ENCODE results near the gene KARS1. TPM values are rescaled to one million over a fixed set of nuclear protein-coding genes. Genes with fewer than 3 reads are reported as not detected.

KARS1 gene
- polyA plus RNA-seq, 1 donor from 2014 or later = 151 TPM

DNA sequence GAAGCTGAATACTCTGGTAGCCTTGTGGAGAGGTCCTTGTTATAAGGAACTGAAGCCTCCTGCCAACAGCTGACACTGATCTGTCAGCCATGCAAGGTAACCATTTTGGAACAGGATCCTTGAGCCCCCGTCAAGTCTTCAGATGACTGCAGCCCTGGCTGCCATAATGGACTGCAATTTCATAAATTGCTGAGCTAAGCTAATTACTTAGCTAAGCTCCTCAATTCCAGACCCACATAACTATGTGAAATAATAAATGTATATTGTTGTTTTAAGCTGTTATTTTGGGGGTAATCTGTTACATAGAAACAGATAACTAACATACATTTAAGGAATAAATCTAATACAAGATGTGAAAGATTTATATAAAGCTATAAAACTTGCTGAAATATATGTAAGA is 41.0 kb downstream of the KARS1 start:
- Histone ChIP-seq H3K79me2 (replicated peaks; ENCODE audit: insufficient read depth, low read length) (no peaks in the 10 kb centered on the region), H3K36me3 (ENCODE audit: insufficient read depth, low read length) (peaks cover 16% of the 10 kb centered on the region), H3F3A (ENCODE audit: insufficient read depth, low read length, poor library complexity, severe bottlenecking) (no peaks in the 10 kb centered on the region), H3K9me2 (ENCODE audit: insufficient read depth, low read length) (no peaks in the 10 kb centered on the region), H3K4me3 (ENCODE audit: low read length) (no peak overlapping the region), H2AFZ (ENCODE audit: low read depth, low read length) (no peak overlapping the region), H3K4me2 (ENCODE audit: low read length) (no peak overlapping the region), H4K20me1 (ENCODE audit: insufficient read depth) (no peaks in the 10 kb centered on the region), H3K27me3 (ENCODE audit: insufficient read depth, low read depth, low read length) (no peaks in the 10 kb centered on the region), H3K27ac (ENCODE audit: low read length) (no peak overlapping the region), H3K9me3 (ENCODE audit: low read length) (peaks cover 3% of the 10 kb centered on the region), H3K9ac (ENCODE audit: low read length) (no peak overlapping the region)
- TF ChIP-seq EZH2 (IDR thresholded peaks at IDR 0.05; ENCODE audit: borderline replicate concordance, insufficient read depth, low read length, poor library complexity, severe bottlenecking) = no peak
- TF ChIP-seq, protein P1, sequence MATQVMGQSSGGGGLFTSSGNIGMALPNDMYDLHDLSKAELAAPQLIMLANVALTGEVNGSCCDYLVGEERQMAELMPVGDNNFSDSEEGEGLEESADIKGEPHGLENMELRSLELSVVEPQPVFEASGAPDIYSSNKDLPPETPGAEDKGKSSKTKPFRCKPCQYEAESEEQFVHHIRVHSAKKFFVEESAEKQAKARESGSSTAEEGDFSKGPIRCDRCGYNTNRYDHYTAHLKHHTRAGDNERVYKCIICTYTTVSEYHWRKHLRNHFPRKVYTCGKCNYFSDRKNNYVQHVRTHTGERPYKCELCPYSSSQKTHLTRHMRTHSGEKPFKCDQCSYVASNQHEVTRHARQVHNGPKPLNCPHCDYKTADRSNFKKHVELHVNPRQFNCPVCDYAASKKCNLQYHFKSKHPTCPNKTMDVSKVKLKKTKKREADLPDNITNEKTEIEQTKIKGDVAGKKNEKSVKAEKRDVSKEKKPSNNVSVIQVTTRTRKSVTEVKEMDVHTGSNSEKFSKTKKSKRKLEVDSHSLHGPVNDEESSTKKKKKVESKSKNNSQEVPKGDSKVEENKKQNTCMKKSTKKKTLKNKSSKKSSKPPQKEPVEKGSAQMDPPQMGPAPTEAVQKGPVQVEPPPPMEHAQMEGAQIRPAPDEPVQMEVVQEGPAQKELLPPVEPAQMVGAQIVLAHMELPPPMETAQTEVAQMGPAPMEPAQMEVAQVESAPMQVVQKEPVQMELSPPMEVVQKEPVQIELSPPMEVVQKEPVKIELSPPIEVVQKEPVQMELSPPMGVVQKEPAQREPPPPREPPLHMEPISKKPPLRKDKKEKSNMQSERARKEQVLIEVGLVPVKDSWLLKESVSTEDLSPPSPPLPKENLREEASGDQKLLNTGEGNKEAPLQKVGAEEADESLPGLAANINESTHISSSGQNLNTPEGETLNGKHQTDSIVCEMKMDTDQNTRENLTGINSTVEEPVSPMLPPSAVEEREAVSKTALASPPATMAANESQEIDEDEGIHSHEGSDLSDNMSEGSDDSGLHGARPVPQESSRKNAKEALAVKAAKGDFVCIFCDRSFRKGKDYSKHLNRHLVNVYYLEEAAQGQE (IDR thresholded peaks at IDR 0.05; ENCODE audit: borderline replicate concordance) = no peak
- TF ChIP-seq SMC3 (conservative IDR thresholded peaks at IDR 0.05; ENCODE audit: poor library complexity) = no peak
- TF ChIP-seq, protein P2, sequence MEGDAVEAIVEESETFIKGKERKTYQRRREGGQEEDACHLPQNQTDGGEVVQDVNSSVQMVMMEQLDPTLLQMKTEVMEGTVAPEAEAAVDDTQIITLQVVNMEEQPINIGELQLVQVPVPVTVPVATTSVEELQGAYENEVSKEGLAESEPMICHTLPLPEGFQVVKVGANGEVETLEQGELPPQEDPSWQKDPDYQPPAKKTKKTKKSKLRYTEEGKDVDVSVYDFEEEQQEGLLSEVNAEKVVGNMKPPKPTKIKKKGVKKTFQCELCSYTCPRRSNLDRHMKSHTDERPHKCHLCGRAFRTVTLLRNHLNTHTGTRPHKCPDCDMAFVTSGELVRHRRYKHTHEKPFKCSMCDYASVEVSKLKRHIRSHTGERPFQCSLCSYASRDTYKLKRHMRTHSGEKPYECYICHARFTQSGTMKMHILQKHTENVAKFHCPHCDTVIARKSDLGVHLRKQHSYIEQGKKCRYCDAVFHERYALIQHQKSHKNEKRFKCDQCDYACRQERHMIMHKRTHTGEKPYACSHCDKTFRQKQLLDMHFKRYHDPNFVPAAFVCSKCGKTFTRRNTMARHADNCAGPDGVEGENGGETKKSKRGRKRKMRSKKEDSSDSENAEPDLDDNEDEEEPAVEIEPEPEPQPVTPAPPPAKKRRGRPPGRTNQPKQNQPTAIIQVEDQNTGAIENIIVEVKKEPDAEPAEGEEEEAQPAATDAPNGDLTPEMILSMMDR (IDR thresholded peaks at IDR 0.05; ENCODE audit: poor library complexity, severe bottlenecking) = no peak
- TF ChIP-seq MXI1 (conservative IDR thresholded peaks at IDR 0.05; ENCODE audit: poor library complexity, severe bottlenecking) = no peak
- no peak for TF ChIP-seq TAF1 (IDR thresholded peaks at IDR 0.05; ENCODE audit: low read depth)
- TF ChIP-seq RAD21 (conservative IDR thresholded peaks at IDR 0.05) = no peak
- no peak for TF ChIP-seq EP300 (conservative IDR thresholded peaks at IDR 0.05; ENCODE audit: poor library complexity, severe bottlenecking)
- no peak for TF ChIP-seq POLR2AphosphoS5 (IDR thresholded peaks at IDR 0.05)

DNA sequence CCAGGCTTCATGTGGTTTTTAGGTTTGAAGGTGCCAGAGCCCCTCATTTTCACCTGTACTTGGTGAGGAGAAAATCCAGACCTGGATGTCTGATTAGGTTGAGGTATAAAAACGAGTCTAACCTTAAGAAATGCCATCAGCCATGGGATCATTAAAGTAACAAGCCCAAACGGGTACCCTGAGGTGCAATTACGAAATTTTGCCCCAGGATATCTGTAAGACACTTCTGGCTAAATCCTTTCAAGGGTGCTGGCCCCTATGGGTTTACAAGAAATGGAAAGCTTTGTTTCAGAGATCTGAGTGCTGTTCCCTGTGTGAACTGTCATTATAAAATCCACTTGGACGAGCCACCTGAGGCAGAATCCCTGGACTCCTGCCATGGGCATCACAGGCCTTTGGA is 44.2 kb downstream of the KARS1 start:
- Histone ChIP-seq H3K27me3 (ENCODE audit: insufficient read depth, low read depth, low read length) (no peaks in the 10 kb centered on the region), H3K4me3 (ENCODE audit: low read length) (no peak overlapping the region), H3K36me3 (ENCODE audit: insufficient read depth, low read length) (peaks cover 17% of the 10 kb centered on the region), H3K27ac (ENCODE audit: low read length) (no peak overlapping the region), H3K9me2 (ENCODE audit: insufficient read depth, low read length) (no peaks in the 10 kb centered on the region), H3K9me3 (ENCODE audit: low read length) (peaks cover 3% of the 10 kb centered on the region), H3K4me2 (ENCODE audit: low read length) (no peak overlapping the region), H3F3A (ENCODE audit: insufficient read depth, low read length, poor library complexity, severe bottlenecking) (no peaks in the 10 kb centered on the region), H3K9ac (ENCODE audit: low read length) (no peak overlapping the region), H3K79me2 (replicated peaks; ENCODE audit: insufficient read depth, low read length) (no peaks in the 10 kb centered on the region), H4K20me1 (ENCODE audit: insufficient read depth) (no peaks in the 10 kb centered on the region), H2AFZ (ENCODE audit: low read depth, low read length) (no peak overlapping the region)
- TF ChIP-seq, protein P1 (IDR thresholded peaks at IDR 0.05; ENCODE audit: borderline replicate concordance) = no peak
- TF ChIP-seq, protein P2 (IDR thresholded peaks at IDR 0.05; ENCODE audit: poor library complexity, severe bottlenecking) = no peak
- TF ChIP-seq SMC3 (conservative IDR thresholded peaks at IDR 0.05; ENCODE audit: poor library complexity) (no peak), MXI1 (conservative IDR thresholded peaks at IDR 0.05; ENCODE audit: poor library complexity, severe bottlenecking) (no peak), TAF1 (IDR thresholded peaks at IDR 0.05; ENCODE audit: low read depth) (no peak), EZH2 (IDR thresholded peaks at IDR 0.05; ENCODE audit: borderline replicate concordance, insufficient read depth, low read length, poor library complexity, severe bottlenecking) (no peak), RAD21 (conservative IDR thresholded peaks at IDR 0.05) (no peak), POLR2AphosphoS5 (IDR thresholded peaks at IDR 0.05) (no peak), EP300 (conservative IDR thresholded peaks at IDR 0.05; ENCODE audit: poor library complexity, severe bottlenecking) (no peak)
